GM10266 (cell line): ENCODE results near the gene FAM117B.

ENCODE experiments used
- DNase-seq: peaks from one replicate; pipeline ENCODE4 v3.0.0; 2012; ENCODE audit errors: extremely low spot score
- TF ChIP-seq, protein P1 (sequence below): IDR thresholded peaks from 2 replicates; pipeline ENCODE4 v1.5.1; 2012; ENCODE audit warnings: mild to moderate bottlenecking, low read depth; ENCODE audit not compliant: control insufficient read depth, insufficient read depth; ENCODE audit errors: missing control alignments

FAM117B gene

GRCh38 chr2:202758128-202758527, 123.4 kb downstream of the FAM117B start:
- no peak for DNase-seq
- TF ChIP-seq, protein P1, sequence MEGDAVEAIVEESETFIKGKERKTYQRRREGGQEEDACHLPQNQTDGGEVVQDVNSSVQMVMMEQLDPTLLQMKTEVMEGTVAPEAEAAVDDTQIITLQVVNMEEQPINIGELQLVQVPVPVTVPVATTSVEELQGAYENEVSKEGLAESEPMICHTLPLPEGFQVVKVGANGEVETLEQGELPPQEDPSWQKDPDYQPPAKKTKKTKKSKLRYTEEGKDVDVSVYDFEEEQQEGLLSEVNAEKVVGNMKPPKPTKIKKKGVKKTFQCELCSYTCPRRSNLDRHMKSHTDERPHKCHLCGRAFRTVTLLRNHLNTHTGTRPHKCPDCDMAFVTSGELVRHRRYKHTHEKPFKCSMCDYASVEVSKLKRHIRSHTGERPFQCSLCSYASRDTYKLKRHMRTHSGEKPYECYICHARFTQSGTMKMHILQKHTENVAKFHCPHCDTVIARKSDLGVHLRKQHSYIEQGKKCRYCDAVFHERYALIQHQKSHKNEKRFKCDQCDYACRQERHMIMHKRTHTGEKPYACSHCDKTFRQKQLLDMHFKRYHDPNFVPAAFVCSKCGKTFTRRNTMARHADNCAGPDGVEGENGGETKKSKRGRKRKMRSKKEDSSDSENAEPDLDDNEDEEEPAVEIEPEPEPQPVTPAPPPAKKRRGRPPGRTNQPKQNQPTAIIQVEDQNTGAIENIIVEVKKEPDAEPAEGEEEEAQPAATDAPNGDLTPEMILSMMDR = no peak

DNA sequence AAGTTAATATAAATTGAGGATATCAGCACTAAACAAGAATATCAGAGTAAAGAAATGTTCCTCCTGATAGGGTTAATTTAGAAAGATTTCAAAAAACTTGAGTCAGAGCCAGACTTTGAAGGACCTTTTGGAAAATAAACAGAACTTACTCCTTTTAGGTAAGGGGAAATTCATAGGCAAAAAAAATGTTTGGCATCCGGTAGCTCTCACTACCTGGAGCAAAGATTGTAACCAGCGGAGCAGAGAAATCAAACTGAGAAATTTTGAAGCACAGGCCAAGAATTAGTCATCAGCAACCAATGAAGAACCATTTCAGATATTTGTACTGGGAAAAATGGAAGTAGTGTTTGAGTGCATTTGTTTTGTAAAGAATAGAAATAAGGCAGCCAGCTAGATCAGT, 123.8 kb downstream of the FAM117B start:
- no peak for DNase-seq
- TF ChIP-seq, protein P1 = no peak

DNA sequence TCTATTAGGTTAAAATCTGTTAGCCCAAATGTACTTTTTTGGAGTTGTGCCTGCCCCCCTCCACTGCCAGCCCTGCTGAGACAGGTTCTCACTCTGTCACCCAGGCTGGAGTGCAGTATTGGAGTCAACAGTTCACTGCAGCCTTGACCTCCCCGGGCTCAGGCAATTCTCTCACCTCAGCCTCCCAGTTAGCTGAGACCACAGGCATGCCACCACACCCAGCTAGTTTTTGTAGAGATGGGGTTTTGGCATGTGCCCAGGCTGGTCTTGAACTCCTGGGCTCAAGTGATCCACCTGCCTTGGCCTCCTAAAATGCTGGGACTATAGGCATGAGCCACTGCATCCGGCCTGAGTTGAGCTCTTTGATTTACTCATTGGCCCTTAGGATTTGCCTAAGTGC, 126.1 kb downstream of the FAM117B start:
- no peak for DNase-seq
- TF ChIP-seq, protein P1 = no peak

GRCh38 chr2:202762556-202762955, 127.8 kb downstream of the FAM117B start:
- DNase-seq = no peak
- TF ChIP-seq, protein P1 = no peak

DNA sequence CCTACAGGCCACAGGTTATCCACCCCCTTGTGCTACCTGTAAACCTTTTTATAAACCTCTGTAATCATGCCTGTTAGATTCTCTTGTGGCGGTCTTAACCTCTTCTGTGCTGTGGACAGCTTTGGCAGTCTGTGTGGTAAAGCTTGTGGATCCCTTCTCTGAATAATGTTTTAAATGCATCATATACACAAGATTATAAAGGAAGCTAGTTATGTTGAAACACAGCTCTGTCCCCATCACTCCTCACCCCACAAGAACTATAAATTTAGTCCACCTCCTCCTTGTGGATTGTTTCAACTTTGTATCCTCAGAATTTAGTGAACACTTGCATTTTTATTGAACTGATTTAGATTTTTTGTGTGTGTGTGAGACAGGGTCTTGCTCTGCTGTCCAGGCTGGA, 129.1 kb downstream of the FAM117B start:
- no peak for DNase-seq
- TF ChIP-seq, protein P1 = no peak

- no peak for DNase-seq
- TF ChIP-seq, protein P1 = no peak
These were observed 130.2 kb downstream of the FAM117B start for GRCh38 chr2:202764991-202765390.

GRCh38 chr2:202765436-202765835, 130.7 kb downstream of the FAM117B start:
- no peak for DNase-seq
- TF ChIP-seq, protein P1 = no peak
